WTC11 (cell line): ENCODE data around the gene CHKB. TPM values are rescaled to one million over a fixed set of nuclear protein-coding genes. Genes with fewer than 3 reads are reported as not detected.

Experiments used
- ATAC-seq: fragments of 200-7000 bp; cut with Tn5 transposase; 2 replicates; pipeline ENCODE4 v1.10.0; 2021; ENCODE audit warnings: mild to moderate bottlenecking, moderate library complexity
- CTCF ChIA-PET: fragments of 300-600 bp; sonication (Branson Sonifier 250); formaldehyde crosslinking; loops from one replicate; lab custom pipeline; 2021; ENCODE audit warnings: antibody characterized with exemption; lab: Charles Lee
- POLR2A ChIA-PET: fragments of 350-600 bp; sonication (Branson Sonifier 250); formaldehyde crosslinking; loops from one replicate; lab custom pipeline; 2021; ENCODE audit warnings: antibody characterized with exemption; lab: Charles Lee
- DNase-seq: peaks from one replicate; pipeline ENCODE4 v3.0.0; 2021; ENCODE audit warnings: low spot score
- H3K27ac Mint-ChIP-seq: 2 replicates; pipeline ENCODE4 v1.8.0; 2021; ENCODE audit warnings: mixed read lengths
- H3K27me3 Mint-ChIP-seq: 2 replicates; pipeline ENCODE4 v1.8.0; 2021; ENCODE audit warnings: low read depth, mild to moderate bottlenecking, moderate library complexity, mixed read lengths
- H3K36me3 Mint-ChIP-seq: 2 replicates; pipeline ENCODE4 v1.8.0; 2021; ENCODE audit warnings: mixed read lengths
- H3K4me1 Mint-ChIP-seq: 2 replicates; pipeline ENCODE4 v1.8.0; 2022; ENCODE audit warnings: mixed read lengths
- H3K4me3 Mint-ChIP-seq: 2 replicates; pipeline ENCODE4 v1.8.0; 2021; ENCODE audit warnings: mild to moderate bottlenecking, moderate library complexity, mixed read lengths
- H3K9me3 Mint-ChIP-seq: 2 replicates; pipeline ENCODE4 v1.8.0; 2021; ENCODE audit warnings: mixed read lengths
- CREB1 ChIP-seq: sonication (generic); formaldehyde crosslinking; IDR thresholded peaks from 2 replicates; pipeline ENCODE4 v1.8.0; 2023; ENCODE audit warnings: mild to moderate bottlenecking, missing genetic modification reagents
- EMX1 ChIP-seq: fragments of 250-450 bp; sonication (Bioruptor Pico); IDR thresholded peaks from 2 replicates; pipeline ENCODE4 v1.8.0; 2021; ENCODE audit warnings: mild to moderate bottlenecking
- GRHL2 ChIP-seq: fragments of 250-450 bp; sonication (Bioruptor Pico); IDR thresholded peaks from 2 replicates; pipeline ENCODE4 v1.8.0; 2022; ENCODE audit warnings: mild to moderate bottlenecking, moderate library complexity; ENCODE audit not compliant: insufficient replicate concordance, severe bottlenecking
- GTF2I ChIP-seq: fragments of 250-450 bp; sonication (Bioruptor Pico); conservative IDR thresholded peaks from 2 replicates; pipeline ENCODE4 v1.4.0; 2021; ENCODE audit warnings: mild to moderate bottlenecking
- HMGA2 ChIP-seq: fragments of 250-450 bp; sonication (Bioruptor Pico); IDR thresholded peaks from 2 replicates; pipeline ENCODE4 v1.4.0; 2021; ENCODE audit warnings: mild to moderate bottlenecking, moderate library complexity
- NFYB ChIP-seq: sonication (generic); formaldehyde crosslinking; conservative IDR thresholded peaks from 2 replicates; pipeline ENCODE4 v1.8.0; 2022; ENCODE audit warnings: low read depth, missing genetic modification reagents
- NR1H2 ChIP-seq: sonication (generic); formaldehyde crosslinking; IDR thresholded peaks from 2 replicates; pipeline ENCODE4 v1.9.0; 2021; ENCODE audit warnings: mild to moderate bottlenecking, moderate library complexity, missing genetic modification reagents
- NR2C2 ChIP-seq: sonication (generic); formaldehyde crosslinking; IDR thresholded peaks from 2 replicates; pipeline ENCODE4 v1.8.0; 2022; ENCODE audit warnings: mild to moderate bottlenecking, missing genetic modification reagents
- RELA ChIP-seq: sonication (generic); formaldehyde crosslinking; IDR thresholded peaks from 2 replicates; pipeline ENCODE4 v1.8.1; 2022; ENCODE audit warnings: missing genetic modification reagents, mild to moderate bottlenecking, borderline replicate concordance
- TEAD1 ChIP-seq: sonication (generic); formaldehyde crosslinking; IDR thresholded peaks from 2 replicates; pipeline ENCODE4 v1.8.0; 2022; ENCODE audit warnings: mild to moderate bottlenecking, missing genetic modification reagents
- TP53 ChIP-seq: sonication (generic); formaldehyde crosslinking; IDR thresholded peaks from 2 replicates; pipeline ENCODE4 v1.8.1; 2023; ENCODE audit warnings: mild to moderate bottlenecking, missing genetic modification reagents
- ZBTB21 ChIP-seq: sonication (generic); formaldehyde crosslinking; IDR thresholded peaks from 2 replicates; pipeline ENCODE4 v1.8.1; 2023; ENCODE audit warnings: mild to moderate bottlenecking, missing genetic modification reagents, borderline replicate concordance
- ZNF263 ChIP-seq: sonication (generic); formaldehyde crosslinking; IDR thresholded peaks from 2 replicates; pipeline ENCODE4 v1.8.1; 2022; ENCODE audit warnings: low read depth, mild to moderate bottlenecking, moderate library complexity, missing genetic modification reagents
- total RNA-seq: library from RNA; stranded (reverse); gene quantifications from 3 replicates; pipeline ENCODE4 v1.2.3, GENCODE V29; 2021
- TF ChIP-seq, protein P1 (sequence below): sonication (generic); formaldehyde crosslinking; IDR thresholded peaks from 2 replicates; pipeline ENCODE4 v1.8.1; 2023; ENCODE audit warnings: mild to moderate bottlenecking, missing genetic modification reagents
- TF ChIP-seq, protein P2 (sequence below): sonication (generic); formaldehyde crosslinking; IDR thresholded peaks from 2 replicates; pipeline ENCODE4 v1.8.0; 2023; ENCODE audit warnings: mild to moderate bottlenecking, missing genetic modification reagents
- TF ChIP-seq, protein P3 (sequence below): sonication (generic); formaldehyde crosslinking; IDR thresholded peaks from 2 replicates; pipeline ENCODE4 v1.8.0; 2022; ENCODE audit warnings: mild to moderate bottlenecking, missing genetic modification reagents
- TF ChIP-seq, protein P4 (sequence below): sonication (generic); formaldehyde crosslinking; IDR thresholded peaks from 2 replicates; pipeline ENCODE4 v1.8.1; 2023; ENCODE audit warnings: mild to moderate bottlenecking, missing genetic modification reagents, borderline replicate concordance
- TF ChIP-seq, protein P5 (sequence below): sonication (generic); formaldehyde crosslinking; IDR thresholded peaks from 2 replicates; pipeline ENCODE4 v1.8.0; 2022; ENCODE audit warnings: missing genetic modification reagents

Gene CHKB
- total RNA-seq, 1 experiment from 2014 or later, result 75.4 TPM

DNA sequence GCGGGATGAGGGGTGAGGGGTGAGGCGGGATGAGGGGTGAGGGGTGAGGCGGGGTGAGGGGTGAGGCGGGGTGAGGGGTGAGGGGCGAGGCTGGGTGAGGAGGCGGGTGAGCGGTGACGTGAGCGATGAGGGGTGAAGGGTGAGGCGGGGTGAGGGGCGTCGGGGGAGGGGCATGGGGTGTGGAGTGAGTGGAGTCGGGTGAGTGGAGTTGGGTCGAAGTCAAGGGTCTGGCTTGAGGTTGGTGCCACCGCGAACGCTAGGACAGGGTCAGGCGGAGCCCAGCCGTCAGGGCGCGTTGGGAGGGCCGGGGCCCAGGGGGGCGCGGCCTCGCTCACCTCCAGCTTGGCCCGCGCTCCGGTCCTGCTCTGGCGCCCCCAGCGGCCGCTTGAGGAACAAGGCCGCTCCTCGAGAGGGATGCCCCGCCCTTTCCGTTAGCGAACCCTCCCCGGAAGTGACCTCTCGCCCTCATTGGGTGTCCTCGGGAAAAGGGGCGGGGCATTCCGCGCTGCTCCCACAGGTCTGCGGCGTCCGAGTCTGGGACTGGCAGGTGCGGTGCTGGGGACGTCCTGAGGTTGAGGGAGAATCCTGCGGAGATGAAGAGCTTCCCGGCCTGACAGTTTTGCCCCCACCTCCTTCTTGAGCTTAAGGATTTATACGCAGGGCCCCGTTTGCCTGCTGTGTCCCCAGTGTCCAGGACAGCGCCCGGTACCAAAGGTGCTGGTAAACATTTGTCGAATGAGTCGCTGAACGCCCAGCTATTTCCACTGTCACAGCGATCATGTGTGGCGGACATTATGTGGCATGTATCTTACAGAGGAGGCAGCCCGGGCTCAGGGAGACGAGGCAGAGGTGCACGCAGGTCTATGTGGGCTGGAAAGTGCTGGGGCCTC is 19.9 kb downstream of the CHKB start, which contains the start of gene SYCE3 (continued):
- TF ChIP-seq HMGA2, result no peak
- TF ChIP-seq, protein P1, sequence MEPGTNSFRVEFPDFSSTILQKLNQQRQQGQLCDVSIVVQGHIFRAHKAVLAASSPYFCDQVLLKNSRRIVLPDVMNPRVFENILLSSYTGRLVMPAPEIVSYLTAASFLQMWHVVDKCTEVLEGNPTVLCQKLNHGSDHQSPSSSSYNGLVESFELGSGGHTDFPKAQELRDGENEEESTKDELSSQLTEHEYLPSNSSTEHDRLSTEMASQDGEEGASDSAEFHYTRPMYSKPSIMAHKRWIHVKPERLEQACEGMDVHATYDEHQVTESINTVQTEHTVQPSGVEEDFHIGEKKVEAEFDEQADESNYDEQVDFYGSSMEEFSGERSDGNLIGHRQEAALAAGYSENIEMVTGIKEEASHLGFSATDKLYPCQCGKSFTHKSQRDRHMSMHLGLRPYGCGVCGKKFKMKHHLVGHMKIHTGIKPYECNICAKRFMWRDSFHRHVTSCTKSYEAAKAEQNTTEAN (CRISPR knock-in tag), result peak; percentile 47; the same call in 1 of the 2 replicates

DNA sequence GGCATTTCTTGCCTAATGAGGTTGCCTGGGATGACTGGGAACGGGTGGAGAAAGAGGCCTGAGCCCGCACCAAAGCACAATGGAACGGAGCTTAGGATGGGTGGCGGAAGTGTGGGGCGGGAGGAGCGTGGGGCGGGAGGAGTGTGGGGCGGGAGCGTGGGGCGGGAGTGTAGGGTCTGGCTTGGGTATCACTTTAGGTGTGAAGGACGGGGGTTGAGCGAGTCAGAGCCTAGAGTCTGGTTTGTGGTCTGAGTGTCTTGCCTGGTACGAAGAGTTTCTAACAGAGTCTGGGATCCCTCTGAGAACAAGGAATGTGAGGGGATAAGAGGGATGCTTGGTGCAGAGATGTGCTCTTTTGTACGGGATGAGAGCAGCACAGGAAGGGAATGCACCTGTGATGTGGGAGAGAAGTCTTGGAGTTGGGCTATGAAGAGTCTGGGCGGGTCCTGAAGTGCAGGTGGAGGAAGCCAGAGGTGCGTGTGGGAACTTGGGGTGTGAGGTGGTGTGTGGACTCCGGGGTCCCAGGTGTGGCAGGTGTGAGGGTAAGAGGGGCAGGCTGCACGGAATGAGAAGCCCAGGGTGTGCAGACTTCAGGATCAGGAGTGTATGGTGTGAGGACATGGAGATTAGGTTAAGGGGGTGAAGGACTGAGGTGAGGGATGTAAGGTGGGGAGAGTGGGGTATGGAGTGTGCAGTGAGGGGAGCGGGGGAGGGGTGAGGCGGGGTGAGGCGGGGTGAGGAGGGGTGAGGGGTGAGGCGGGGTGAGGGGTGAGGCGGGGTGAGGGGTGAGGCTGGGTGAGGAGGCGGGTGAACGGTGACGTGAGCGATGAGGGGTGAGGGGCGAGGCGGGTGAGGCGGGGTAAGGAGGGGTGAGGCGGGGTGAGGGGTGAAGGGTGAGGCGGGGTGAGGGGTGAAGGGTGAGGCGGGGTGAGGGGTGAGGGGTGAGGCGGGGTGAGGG is 21.0 kb downstream of the CHKB start:
- TF ChIP-seq, protein P2, sequence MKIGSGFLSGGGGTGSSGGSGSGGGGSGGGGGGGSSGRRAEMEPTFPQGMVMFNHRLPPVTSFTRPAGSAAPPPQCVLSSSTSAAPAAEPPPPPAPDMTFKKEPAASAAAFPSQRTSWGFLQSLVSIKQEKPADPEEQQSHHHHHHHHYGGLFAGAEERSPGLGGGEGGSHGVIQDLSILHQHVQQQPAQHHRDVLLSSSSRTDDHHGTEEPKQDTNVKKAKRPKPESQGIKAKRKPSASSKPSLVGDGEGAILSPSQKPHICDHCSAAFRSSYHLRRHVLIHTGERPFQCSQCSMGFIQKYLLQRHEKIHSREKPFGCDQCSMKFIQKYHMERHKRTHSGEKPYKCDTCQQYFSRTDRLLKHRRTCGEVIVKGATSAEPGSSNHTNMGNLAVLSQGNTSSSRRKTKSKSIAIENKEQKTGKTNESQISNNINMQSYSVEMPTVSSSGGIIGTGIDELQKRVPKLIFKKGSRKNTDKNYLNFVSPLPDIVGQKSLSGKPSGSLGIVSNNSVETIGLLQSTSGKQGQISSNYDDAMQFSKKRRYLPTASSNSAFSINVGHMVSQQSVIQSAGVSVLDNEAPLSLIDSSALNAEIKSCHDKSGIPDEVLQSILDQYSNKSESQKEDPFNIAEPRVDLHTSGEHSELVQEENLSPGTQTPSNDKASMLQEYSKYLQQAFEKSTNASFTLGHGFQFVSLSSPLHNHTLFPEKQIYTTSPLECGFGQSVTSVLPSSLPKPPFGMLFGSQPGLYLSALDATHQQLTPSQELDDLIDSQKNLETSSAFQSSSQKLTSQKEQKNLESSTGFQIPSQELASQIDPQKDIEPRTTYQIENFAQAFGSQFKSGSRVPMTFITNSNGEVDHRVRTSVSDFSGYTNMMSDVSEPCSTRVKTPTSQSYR (CRISPR knock-in tag), result no peak
- TF ChIP-seq TEAD1 (CRISPR knock-in tag) (no peak), ZNF263 (CRISPR knock-in tag) (no peak), CREB1 (CRISPR knock-in tag) (no peak), ZBTB21 (no peak)
- ATAC-seq (no peak), DNase-seq (no peak)
- Mint-ChIP-seq H3K36me3 (no peaks in the 10 kb centered on the region), H3K4me3 (peak overlapping the region; percentile 47), H3K4me1 (peaks cover 10% of the 10 kb centered on the region), H3K27me3 (peaks cover 39% of the 10 kb centered on the region), H3K9me3 (no peaks in the 10 kb centered on the region), H3K27ac (no peak overlapping the region)
- POLR2A ChIA-PET, result no interaction called here
- CTCF ChIA-PET, result interaction anchor here (0.6 to 1.1 kb wide), 2 partner anchors 36 to 60 kb away, joined by 3 to 5 read pairs; partner anchors contain the start of gene SCO2

DNA sequence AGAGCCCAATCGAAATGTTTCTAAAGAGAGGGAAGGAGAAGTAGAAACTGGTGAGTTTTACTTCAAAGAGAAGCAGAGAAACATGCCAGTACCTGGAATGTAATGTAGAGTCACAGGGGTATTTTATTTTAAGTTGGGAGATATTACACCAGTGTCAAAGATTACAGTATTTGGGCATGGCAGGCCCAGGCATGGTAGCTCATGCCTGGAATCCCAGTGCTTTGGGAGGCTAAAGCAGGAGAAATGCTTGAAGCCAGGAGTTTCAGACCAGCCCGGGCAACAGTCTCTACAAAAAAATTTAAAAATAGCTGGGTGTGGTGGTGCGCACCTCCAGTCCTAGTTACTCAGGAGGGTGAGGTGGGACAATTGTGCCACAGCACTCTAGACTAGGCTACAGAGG is 22.6 kb downstream of the CHKB start:
- CTCF ChIA-PET, result no interaction called here
- TF ChIP-seq, protein P3, sequence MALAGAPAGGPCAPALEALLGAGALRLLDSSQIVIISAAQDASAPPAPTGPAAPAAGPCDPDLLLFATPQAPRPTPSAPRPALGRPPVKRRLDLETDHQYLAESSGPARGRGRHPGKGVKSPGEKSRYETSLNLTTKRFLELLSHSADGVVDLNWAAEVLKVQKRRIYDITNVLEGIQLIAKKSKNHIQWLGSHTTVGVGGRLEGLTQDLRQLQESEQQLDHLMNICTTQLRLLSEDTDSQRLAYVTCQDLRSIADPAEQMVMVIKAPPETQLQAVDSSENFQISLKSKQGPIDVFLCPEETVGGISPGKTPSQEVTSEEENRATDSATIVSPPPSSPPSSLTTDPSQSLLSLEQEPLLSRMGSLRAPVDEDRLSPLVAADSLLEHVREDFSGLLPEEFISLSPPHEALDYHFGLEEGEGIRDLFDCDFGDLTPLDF (CRISPR knock-in tag), result no peak
- no peak for TF ChIP-seq NR2C2 (CRISPR knock-in tag)
- TF ChIP-seq GTF2I (CRISPR knock-in tag), result no peak
- TF ChIP-seq, protein P4, sequence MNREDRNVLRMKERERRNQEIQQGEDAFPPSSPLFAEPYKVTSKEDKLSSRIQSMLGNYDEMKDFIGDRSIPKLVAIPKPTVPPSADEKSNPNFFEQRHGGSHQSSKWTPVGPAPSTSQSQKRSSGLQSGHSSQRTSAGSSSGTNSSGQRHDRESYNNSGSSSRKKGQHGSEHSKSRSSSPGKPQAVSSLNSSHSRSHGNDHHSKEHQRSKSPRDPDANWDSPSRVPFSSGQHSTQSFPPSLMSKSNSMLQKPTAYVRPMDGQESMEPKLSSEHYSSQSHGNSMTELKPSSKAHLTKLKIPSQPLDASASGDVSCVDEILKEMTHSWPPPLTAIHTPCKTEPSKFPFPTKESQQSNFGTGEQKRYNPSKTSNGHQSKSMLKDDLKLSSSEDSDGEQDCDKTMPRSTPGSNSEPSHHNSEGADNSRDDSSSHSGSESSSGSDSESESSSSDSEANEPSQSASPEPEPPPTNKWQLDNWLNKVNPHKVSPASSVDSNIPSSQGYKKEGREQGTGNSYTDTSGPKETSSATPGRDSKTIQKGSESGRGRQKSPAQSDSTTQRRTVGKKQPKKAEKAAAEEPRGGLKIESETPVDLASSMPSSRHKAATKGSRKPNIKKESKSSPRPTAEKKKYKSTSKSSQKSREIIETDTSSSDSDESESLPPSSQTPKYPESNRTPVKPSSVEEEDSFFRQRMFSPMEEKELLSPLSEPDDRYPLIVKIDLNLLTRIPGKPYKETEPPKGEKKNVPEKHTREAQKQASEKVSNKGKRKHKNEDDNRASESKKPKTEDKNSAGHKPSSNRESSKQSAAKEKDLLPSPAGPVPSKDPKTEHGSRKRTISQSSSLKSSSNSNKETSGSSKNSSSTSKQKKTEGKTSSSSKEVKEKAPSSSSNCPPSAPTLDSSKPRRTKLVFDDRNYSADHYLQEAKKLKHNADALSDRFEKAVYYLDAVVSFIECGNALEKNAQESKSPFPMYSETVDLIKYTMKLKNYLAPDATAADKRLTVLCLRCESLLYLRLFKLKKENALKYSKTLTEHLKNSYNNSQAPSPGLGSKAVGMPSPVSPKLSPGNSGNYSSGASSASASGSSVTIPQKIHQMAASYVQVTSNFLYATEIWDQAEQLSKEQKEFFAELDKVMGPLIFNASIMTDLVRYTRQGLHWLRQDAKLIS (CRISPR knock-in tag), result no peak
- TF ChIP-seq, protein P5, sequence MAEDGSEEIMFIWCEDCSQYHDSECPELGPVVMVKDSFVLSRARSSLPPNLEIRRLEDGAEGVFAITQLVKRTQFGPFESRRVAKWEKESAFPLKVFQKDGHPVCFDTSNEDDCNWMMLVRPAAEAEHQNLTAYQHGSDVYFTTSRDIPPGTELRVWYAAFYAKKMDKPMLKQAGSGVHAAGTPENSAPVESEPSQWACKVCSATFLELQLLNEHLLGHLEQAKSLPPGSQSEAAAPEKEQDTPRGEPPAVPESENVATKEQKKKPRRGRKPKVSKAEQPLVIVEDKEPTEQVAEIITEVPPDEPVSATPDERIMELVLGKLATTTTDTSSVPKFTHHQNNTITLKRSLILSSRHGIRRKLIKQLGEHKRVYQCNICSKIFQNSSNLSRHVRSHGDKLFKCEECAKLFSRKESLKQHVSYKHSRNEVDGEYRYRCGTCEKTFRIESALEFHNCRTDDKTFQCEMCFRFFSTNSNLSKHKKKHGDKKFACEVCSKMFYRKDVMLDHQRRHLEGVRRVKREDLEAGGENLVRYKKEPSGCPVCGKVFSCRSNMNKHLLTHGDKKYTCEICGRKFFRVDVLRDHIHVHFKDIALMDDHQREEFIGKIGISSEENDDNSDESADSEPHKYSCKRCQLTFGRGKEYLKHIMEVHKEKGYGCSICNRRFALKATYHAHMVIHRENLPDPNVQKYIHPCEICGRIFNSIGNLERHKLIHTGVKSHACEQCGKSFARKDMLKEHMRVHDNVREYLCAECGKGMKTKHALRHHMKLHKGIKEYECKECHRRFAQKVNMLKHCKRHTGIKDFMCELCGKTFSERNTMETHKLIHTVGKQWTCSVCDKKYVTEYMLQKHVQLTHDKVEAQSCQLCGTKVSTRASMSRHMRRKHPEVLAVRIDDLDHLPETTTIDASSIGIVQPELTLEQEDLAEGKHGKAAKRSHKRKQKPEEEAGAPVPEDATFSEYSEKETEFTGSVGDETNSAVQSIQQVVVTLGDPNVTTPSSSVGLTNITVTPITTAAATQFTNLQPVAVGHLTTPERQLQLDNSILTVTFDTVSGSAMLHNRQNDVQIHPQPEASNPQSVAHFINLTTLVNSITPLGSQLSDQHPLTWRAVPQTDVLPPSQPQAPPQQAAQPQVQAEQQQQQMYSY, result no peak
- no peak for TF ChIP-seq TP53 (CRISPR knock-in tag)
- TF ChIP-seq NR1H2 (CRISPR knock-in tag), result no peak
- TF ChIP-seq ZBTB21, result no peak
- no peak for TF ChIP-seq RELA
- TF ChIP-seq GRHL2 (CRISPR knock-in tag), result no peak
- no peak for TF ChIP-seq NFYB (CRISPR knock-in tag)
- TF ChIP-seq EMX1 (CRISPR knock-in tag), result no peak

More for the DNA sequence above, 22.6 kb downstream of the CHKB start:
- POLR2A ChIA-PET, result no interaction called here
- no peak for DNase-seq
- Mint-ChIP-seq H3K36me3 (no peaks in the 10 kb centered on the region), H3K4me3 (no peak overlapping the region), H3K27me3 (peaks cover 39% of the 10 kb centered on the region), H3K9me3 (no peaks in the 10 kb centered on the region), H3K4me1 (peaks cover 20% of the 10 kb centered on the region), H3K27ac (no peak overlapping the region)
- no peak for ATAC-seq
